GM10266 (cell line): ENCODE data around the gene CXCL1.

ENCODE experiments used
- DNase-seq: peaks from one replicate; pipeline ENCODE4 v3.0.0; 2012; ENCODE audit errors: extremely low spot score
- TF ChIP-seq, protein P1 (sequence below): IDR thresholded peaks from 2 replicates; pipeline ENCODE4 v1.5.1; 2012; ENCODE audit warnings: mild to moderate bottlenecking, low read depth; ENCODE audit not compliant: control insufficient read depth, insufficient read depth; ENCODE audit errors: missing control alignments

CXCL1 gene

DNA sequence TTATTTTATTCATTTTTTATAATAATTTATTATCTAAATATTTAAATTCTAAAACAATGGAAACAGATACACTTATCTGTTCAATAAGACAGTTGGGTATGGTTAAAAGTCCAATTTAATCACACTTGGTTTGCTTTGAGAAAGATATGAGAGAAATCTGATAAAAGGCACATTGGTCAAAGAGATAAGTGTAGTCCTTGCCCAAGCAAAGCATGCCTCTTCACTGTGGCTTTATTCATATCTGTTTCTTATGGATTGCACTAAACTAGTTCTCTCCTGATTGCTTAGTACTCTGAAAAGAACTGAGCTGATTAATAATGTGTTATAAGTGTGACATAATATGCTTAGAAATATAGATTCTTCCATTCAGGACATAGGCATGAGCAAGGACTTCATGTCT is 39.8 kb downstream of the CXCL1 start:
- TF ChIP-seq, protein P1, sequence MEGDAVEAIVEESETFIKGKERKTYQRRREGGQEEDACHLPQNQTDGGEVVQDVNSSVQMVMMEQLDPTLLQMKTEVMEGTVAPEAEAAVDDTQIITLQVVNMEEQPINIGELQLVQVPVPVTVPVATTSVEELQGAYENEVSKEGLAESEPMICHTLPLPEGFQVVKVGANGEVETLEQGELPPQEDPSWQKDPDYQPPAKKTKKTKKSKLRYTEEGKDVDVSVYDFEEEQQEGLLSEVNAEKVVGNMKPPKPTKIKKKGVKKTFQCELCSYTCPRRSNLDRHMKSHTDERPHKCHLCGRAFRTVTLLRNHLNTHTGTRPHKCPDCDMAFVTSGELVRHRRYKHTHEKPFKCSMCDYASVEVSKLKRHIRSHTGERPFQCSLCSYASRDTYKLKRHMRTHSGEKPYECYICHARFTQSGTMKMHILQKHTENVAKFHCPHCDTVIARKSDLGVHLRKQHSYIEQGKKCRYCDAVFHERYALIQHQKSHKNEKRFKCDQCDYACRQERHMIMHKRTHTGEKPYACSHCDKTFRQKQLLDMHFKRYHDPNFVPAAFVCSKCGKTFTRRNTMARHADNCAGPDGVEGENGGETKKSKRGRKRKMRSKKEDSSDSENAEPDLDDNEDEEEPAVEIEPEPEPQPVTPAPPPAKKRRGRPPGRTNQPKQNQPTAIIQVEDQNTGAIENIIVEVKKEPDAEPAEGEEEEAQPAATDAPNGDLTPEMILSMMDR, result no peak

DNA sequence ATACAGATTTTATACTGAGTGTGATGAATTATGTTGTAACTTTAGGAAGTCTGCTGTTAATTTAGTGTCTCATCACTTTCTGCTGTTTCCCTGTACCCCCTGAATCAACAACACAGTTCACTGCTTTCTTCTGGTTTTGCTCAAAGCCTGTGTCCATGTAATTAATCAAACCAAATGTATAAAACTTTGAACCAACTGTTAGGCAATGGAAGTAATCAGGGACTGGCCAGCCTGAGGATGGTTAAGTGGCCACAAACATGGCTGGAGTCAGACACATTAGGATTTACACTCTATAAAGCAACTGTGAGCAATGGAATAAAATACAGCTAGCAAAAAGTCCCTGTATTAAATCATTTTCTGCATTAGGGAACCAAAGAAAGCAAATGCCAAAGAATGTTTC is 42.6 kb downstream of the CXCL1 start:
- DNase-seq, result no peak

More for the DNA sequence above, 39.8 kb downstream of the CXCL1 start:
- no peak for DNase-seq

DNA sequence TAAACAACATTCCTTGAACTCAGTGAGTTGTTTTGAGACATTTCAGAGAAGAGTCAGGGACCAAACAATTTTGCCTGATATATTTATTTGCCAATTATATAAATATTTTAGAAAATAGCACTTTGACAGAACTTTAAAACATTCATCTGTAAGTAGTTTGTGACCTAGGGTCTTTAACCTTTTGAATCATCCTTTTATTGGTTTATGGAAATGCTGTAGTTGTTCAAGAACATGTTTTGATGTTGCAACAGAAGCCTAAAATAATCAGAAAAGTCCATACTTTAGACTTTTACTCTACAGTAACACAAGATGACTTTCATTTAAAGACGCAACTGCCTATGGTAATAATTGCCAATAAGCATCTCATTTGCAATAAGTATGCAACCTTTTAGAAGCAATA is 43.0 kb downstream of the CXCL1 start:
- TF ChIP-seq, protein P1, result no peak
- no peak for DNase-seq

More for the DNA sequence above, 42.6 kb downstream of the CXCL1 start:
- TF ChIP-seq, protein P1, result no peak

DNA sequence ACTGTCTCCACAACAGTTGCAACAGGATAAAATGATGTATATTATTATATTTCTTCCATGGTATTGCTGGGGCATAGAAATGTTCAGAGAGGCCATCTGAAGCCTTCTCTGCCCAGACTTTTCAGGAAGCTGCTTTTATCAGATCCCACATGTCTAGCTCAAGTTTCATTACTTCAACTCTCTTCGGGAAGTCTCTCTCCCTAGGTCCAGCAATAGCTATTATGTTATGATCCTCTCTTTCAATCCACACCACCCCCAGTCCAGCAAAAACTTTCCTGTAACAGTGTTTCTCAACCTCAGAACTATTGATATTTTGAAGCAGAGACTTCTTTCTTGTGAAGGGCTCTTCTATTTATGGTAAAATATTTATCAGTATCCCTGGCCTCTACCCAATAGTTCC is 44.9 kb downstream of the CXCL1 start:
- DNase-seq, result no peak

DNA sequence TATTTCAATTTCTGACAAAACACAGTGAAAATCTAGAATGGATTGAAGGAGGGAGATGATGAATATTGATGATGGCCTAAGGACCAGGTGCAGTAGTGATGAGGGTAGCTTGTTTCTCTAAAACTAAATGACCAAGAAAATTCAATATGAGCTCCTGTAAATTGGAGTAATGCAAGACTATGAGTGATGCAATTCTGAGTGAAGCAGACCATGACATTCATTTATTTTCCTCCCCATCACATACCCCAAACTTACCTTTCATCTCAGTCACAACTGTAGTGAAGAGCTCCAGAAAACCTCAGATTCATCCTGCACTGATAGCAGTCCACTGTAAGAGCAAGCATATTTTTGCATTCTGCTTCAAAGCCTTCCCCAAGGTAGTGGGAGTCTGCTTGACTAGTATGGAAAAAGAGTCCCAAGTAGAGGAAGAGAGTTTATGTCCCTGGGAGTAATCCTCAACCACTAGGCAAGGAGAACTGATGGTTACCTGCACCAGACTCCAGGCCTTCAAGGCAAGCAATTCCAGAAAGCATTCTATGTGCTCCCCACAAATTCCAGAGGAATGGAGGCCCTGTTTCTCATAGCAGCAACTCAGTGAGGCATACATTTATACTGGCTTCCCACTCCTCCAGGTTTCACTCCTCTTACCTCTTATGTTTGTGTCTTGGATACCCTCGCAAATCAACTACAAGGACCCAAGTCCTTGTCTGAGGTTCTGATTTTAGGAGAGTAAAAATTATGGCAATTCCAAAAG is 47.2 kb downstream of the CXCL1 start:
- no peak for DNase-seq
- TF ChIP-seq, protein P1, result no peak

More for the DNA sequence above, 44.9 kb downstream of the CXCL1 start:
- TF ChIP-seq, protein P1, result no peak

DNA sequence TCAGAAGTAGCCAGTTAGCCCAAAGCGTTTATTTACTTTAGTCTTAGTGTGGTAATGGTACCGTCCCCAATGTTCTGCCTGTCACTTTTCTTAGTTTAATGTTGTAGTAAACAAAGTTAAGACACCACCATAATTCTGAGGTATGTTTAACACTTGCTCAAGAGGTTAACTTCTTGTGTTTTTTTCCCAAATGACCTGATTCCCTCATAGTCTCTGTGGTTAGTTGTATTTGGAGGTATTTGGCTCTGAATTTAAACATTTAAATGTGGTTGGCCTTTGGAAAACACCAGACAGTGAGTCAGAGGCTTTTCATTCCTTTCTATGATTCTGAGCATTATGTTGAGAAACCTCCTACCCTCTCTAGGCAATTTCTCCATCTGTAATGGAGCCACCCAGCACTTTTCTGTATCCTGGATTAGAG is 47.9 kb downstream of the CXCL1 start:
- TF ChIP-seq, protein P1, result no peak
- no peak for DNase-seq

DNA sequence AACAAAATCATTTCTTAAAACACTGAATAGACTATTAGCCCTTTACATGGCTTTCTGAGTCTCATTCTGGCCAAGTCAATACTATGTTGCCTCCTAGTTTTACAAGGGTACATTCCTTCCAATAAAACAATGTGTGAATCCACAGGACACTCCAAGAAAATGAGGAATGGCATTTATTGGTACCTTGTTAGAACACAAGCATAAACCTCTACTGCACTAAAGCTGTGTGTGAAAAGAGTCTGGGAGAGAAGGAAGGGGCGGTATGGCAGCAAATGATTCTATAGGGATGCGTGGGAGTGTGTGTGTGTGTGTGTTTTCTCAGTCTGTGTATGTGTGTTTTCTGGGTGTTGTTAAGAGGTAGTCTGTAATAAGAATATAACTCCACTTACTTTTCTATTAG is 48.9 kb downstream of the CXCL1 start:
- TF ChIP-seq, protein P1, result no peak
- DNase-seq, result no peak
